ENCODE results near the gene SYNJ1.

- no peak for TF ChIP-seq CTCF (IDR thresholded peaks at IDR 0.05)
- TF ChIP-seq POLR2A (IDR thresholded peaks at IDR 0.05): no peak
Observed at GRCh38 chr21:32585970-32586369, 141.8 kb downstream of the SYNJ1 start.

Measured in tibial nerve (tissue), 3 donors.